Measurements from ENCODE around the gene SLMAP. TPM values are rescaled to one million over a fixed set of nuclear protein-coding genes. Genes with fewer than 3 reads are reported as not detected.

The SLMAP gene
- total RNA-seq, 4 donors from 2014 or later, result 104 to 369 (median 186) TPM

Other genes with a start within 250 kb of the SLMAP start
- 1 to 10 TPM in 1 of 4 donors, under 1 TPM in 2, not detected in 1; 0.30 to 4.4 (median 0.77) TPM for gene DNAH12, start 212.0 kb upstream of the SLMAP start, total RNA-seq
- gene PDE12, start 200.0 kb upstream of the SLMAP start, total RNA-seq, result 10 to 100 TPM in 2 of 4 donors, 1 to 10 TPM in 2; 2.6 to 19.7 (median 13.5) TPM
- 100 to 1,000 TPM in 2 of 4 donors, 10 to 100 TPM in 2; 52.5 to 166 (median 108) TPM for gene ARF4, start 159.0 kb upstream of the SLMAP start, total RNA-seq
- gene DENND6A, start 63.2 kb upstream of the SLMAP start, total RNA-seq, result 10 to 100 TPM; 11.5 to 65.8 (median 40.4) TPM

Measured in uterus (tissue), 4 donors.